ENCODE results near the gene RANBP10. TPM values are rescaled to one million over a fixed set of nuclear protein-coding genes. Genes with fewer than 3 reads are reported as not detected.

The RANBP10 gene
- total and polyA plus RNA-seq, 9 of the 15 experiments (the other 6 are each of a cell fraction or from before 2014, with no cell fraction given) = 0.61 to 19.3 (median 5.9) TPM

- peaks cover 87% of the 10 kb centered on the region for H3K79me2 ChIP-seq (ENCODE audit: control insufficient read depth, insufficient read depth, low read length)
- peaks cover 33% of the 10 kb centered on the region for H3K36me3 ChIP-seq (ENCODE audit: control insufficient read depth, insufficient read depth, low read length)
- 95% methylated on average over 10 of the region's 11 CpGs for WGBS (ENCODE audit: insufficient coverage, low coverage, missing lambda C conversion rate)
- no TSS peak for BruUV-seq (replicated peaks)
- no peaks in the 10 kb centered on the region; the same call in 1 of the 2 replicates for H4K20me1 ChIP-seq (replicated peaks; ENCODE audit: control insufficient read depth, insufficient read depth, low read length)
- peaks cover 27 to 37% of the 10 kb centered on the region in 2 experiments for H3K4me1 ChIP-seq (replicated peaks in 1 of 2; ENCODE audit: control insufficient read depth in 2 of 2, insufficient read depth in 2 of 2, low read length in 2 of 2)
- TF ChIP-seq RBM34 (IDR thresholded peaks at IDR 0.05; ENCODE audit: borderline replicate concordance, insufficient read depth, low read length) = no peak
- ATAC-seq = no peak
- H3K4me2 ChIP-seq (ENCODE audit: insufficient read depth, low read length) = peak overlapping the region; percentile 84
- no peak for DNase-seq (ENCODE audit: extremely low read depth in 1 of 4, low spot score in 3 of 4)
- peak overlapping the region; percentile 77 for H3K27ac ChIP-seq (ENCODE audit: extremely low read depth, low read depth, low read length)
- in situ Hi-C loops (cut with MboI) = no loop called here
- no peaks in the 10 kb centered on the region for H3K27me3 ChIP-seq (ENCODE audit: control insufficient read depth in 2 of 2, insufficient read depth in 2 of 2, low read length in 2 of 2)
- intact Hi-C loops (cut with micrococcal nuclease) = no loop called here
- peaks cover 5% of the 10 kb centered on the region for H3K9me1 ChIP-seq (ENCODE audit: control insufficient read depth, insufficient read depth, low read length)
- peak overlapping the region; percentile 94 for H3K9ac ChIP-seq (ENCODE audit: insufficient read depth in 1 of 2, low read depth in 2 of 2, low read length in 2 of 2)
- ChIA-PET POLR2A (interaction anchor here (0.6 to 2.2 kb wide), 5 partner anchors 9 to 286 kb away, joined by 3 to 10 read pairs (median 3); partner anchors contain the start of gene CTCF), CTCF (ENCODE audit: low intra/inter-chr PET ratio) (no interaction called here)
- FAIRE-seq = no peak
- no peak overlapping the region for H2AFZ ChIP-seq (ENCODE audit: low read depth, low read length)
- H3K4me3 ChIP-seq = peak overlapping the region; percentile 99
- no peaks in the 10 kb centered on the region for H3K9me3 ChIP-seq (replicated peaks; ENCODE audit: control insufficient read depth, insufficient read depth, low read depth, low read length)
These were observed 41.8 kb upstream of the RANBP10 start for GRCh38 chr16:67848118-67848517.

- ChIA-PET CTCF (ENCODE audit: low intra/inter-chr PET ratio) (no interaction called here), POLR2A (interaction anchor here (0.7 to 2.2 kb wide), 2 partner anchors 10 to 142 kb away, joined by 3 to 10 read pairs; no protein-coding TSS in a partner anchor)
- H3K27me3 ChIP-seq (ENCODE audit: control insufficient read depth in 2 of 2, insufficient read depth in 2 of 2, low read length in 2 of 2) = no peaks in the 10 kb centered on the region
- H3K9me1 ChIP-seq (ENCODE audit: control insufficient read depth, insufficient read depth, low read length) = peaks cover 5% of the 10 kb centered on the region
- peak; percentile 80 for FAIRE-seq
- peak within 1 kb of the TSS; percentile 99 for H3K4me3 ChIP-seq
- H3K4me1 ChIP-seq (replicated peaks in 1 of 2; ENCODE audit: control insufficient read depth in 2 of 2, insufficient read depth in 2 of 2, low read length in 2 of 2) = peaks cover 30 to 45% of the 10 kb centered on the region in 2 experiments
- H3K27ac ChIP-seq (ENCODE audit: extremely low read depth, low read depth, low read length) = peak within 1 kb of the TSS; percentile 77
- peak within 1 kb of the TSS; percentile 81 for H2AFZ ChIP-seq (ENCODE audit: low read depth, low read length)
- 2% methylated on average over 35 of the region's 62 CpGs for WGBS (ENCODE audit: insufficient coverage, low coverage, missing lambda C conversion rate)
- BruUV-seq (replicated peaks) = no TSS peak
- peaks cover 92% of the 10 kb centered on the region for H3K79me2 ChIP-seq (ENCODE audit: control insufficient read depth, insufficient read depth, low read length)
- peak; percentile 76 to 85 (median 80) for DNase-seq (ENCODE audit: extremely low read depth in 1 of 4, low spot score in 3 of 4)
- H3K9me3 ChIP-seq (replicated peaks; ENCODE audit: control insufficient read depth, insufficient read depth, low read depth, low read length) = no peaks in the 10 kb centered on the region
- peak within 1 kb of the TSS; percentile 94 for H3K9ac ChIP-seq (ENCODE audit: insufficient read depth in 1 of 2, low read depth in 2 of 2, low read length in 2 of 2)
- peak; percentile 76 for ATAC-seq
- H3K4me2 ChIP-seq (ENCODE audit: insufficient read depth, low read length) = peak within 1 kb of the TSS; percentile 84
- H4K20me1 ChIP-seq (replicated peaks; ENCODE audit: control insufficient read depth, insufficient read depth, low read length) = no peaks in the 10 kb centered on the region; the same call in 1 of the 2 replicates
- intact Hi-C loops (cut with micrococcal nuclease) (loop anchor here (2.0 kb wide), 1 partner anchor 46 kb away; the partner anchor contains the start of gene PSKH1), in situ Hi-C loops (cut with MboI) (no loop called here)
- peaks cover 33% of the 10 kb centered on the region for H3K36me3 ChIP-seq (ENCODE audit: control insufficient read depth, insufficient read depth, low read length)
- TF ChIP-seq HLTF (IDR thresholded peaks at IDR 0.05) (no peak), EGR1 (conservative IDR thresholded peaks at IDR 0.05) (peak; percentile 66), TFAP4 (CRISPR knock-in tag; IDR thresholded peaks at IDR 0.05; ENCODE audit: borderline replicate concordance) (peak; percentile 41; the same call in 1 of the 2 replicates), RBM14 (IDR thresholded peaks at IDR 0.05; ENCODE audit: borderline replicate concordance, insufficient read depth, low read depth, low read length) (no peak), NR0B1 (IDR thresholded peaks at IDR 0.05; ENCODE audit: partially characterized antibody) (no peak), ZNF232 (CRISPR knock-in tag; IDR thresholded peaks at IDR 0.05) (peak; percentile 70; the same call in 1 of the 2 replicates), NFXL1 (CRISPR knock-in tag; IDR thresholded peaks at IDR 0.05) (no peak), SETDB1 (IDR thresholded peaks at IDR 0.05; ENCODE audit: low read length) (no peak), ZBTB2 (IDR thresholded peaks at IDR 0.05) (no peak), SMARCA5 (IDR thresholded peaks at IDR 0.05) (no peak)
These were observed 40.9 kb upstream of the RANBP10 start, which contains the start of gene CENPT for GRCh38 chr16:67847064-67847861. Gene CENPT, minus strand, starts transcription at chr16:67847693. Its CDS starts 13,834 bp downstream, at chr16:67833859.
